HG03025 (cell line): Measurements from ENCODE around the gene MTMR10.

ENCODE experiments used
- ATAC-seq: cut with Tn5 transposase; IDR thresholded peaks from one replicate; pipeline ENCODE4 v1.9.1; 2021; ENCODE audit warnings: mild to moderate bottlenecking, moderate library complexity; ENCODE audit not compliant: unreplicated experiment, low FRiP score

Gene MTMR10

GRCh38 chr15:30922480-30923311, 68.7 kb downstream of the MTMR10 start:
- no peak for ATAC-seq

DNA sequence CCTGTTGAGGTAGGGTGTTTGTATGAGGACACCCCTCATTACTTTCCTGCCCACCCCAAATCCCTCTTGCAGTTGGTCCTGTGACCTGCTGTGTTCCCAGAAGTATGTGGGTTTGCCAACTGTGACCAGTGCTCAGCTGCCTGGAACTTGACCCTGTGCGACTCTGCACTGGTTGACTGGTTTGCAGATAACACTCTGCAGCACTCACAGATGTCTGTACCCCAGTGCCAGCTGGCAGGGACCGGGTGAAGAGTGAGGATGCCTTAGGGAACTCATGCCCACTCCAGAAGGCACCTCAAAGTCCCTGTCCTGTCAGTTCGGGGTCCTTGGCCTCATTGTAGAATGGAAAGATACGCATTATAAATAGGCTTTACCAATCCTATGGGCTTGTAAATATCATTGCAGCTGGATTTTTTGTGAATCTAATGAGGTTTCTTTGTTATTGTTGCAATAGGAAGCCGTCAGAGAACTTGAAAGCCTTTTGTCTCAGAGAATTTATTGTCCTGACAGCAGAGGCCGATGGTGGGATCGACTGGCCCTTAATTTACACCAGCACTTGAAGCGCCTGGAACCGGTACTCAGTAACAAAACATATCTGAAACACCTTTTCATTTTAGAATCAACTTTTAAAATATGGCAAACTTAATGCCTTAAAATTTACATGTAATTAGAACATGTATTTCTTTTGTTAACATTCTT, 69.5 kb downstream of the MTMR10 start:
- ATAC-seq, result no peak

- no peak for ATAC-seq
Observed at GRCh38 chr15:30921106-30921505, 70.3 kb downstream of the MTMR10 start.

- ATAC-seq, result no peak
Observed at GRCh38 chr15:30919877-30920550, 71.4 kb downstream of the MTMR10 start.

GRCh38 chr15:30918366-30918765, 73.1 kb downstream of the MTMR10 start:
- no peak for ATAC-seq

DNA sequence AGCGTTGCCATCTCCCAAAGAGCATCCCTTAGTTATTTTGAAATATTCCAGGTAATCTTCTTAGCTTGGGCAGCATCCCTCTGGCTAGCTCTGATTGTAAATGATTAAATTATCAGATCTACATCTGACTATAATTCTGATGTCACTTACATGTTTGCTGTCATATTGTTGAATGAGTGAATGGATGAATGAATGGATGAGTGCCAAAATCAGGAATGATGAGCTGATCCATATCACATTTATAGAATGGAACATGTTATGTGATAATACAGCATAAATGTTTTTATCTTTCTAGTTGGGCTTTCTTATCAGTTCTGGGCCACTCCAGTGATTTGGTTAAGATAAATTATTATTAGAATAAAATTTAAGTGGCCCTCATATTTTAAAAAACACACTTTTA, 73.8 kb downstream of the MTMR10 start:
- ATAC-seq, result no peak

DNA sequence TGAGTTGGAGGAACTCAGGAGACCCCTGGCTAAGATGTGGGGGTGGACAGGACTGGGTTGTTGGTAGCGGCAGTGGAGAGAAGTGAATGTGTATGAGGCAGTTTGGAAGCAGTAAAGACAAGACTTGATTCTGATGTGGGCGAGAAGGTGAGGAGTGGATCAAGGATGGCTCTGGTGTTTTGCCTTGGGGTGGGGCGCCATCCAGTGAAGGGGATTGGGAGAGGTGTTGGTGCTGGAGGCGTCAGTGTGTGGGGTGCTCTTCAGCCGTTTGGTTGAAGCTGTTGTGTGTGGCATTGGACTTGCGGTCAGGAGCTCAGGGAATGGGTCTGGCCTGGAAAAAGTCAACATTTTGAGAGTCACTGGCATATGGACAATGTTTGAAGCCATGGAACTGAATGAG, 74.4 kb downstream of the MTMR10 start:
- no peak for ATAC-seq

DNA sequence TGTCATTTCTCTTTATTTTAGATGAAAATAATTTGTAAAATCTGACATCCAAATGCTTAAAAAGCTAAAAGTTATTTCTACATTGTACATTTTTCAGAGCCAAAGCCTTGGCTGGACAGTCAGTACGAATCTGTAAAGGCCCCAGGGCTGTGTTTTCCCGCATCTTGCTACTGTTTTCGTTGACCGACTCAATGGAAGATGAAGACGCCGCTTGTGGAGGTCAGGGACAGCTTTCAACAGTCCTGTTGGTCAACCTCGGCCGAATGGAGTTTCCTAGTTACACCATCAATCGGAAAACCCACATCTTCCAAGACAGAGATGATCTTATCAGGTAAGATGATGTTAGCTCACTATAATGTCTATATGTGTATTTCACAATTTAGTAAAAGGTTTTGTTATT, 77.7 kb downstream of the MTMR10 start:
- no peak for ATAC-seq

DNA sequence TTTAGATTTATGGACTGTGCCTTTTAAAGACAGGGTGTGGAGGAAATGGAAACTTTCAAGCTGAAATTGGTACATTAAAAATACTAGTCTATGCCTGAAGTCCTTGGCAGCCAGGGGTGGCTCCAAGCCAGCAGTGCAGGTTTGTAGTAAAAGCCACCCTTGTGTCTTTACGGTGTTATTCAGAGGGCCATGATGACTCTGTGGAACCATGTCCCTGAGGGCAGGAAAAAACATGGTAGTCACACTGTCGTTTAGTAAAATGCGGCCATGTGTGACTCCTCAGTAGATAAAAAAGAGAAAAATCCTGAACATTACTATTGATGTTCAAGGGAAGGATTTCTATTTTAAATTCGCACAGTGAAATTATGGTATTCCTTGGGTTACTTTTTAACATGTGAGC, 85.1 kb downstream of the MTMR10 start:
- ATAC-seq, result no peak

DNA sequence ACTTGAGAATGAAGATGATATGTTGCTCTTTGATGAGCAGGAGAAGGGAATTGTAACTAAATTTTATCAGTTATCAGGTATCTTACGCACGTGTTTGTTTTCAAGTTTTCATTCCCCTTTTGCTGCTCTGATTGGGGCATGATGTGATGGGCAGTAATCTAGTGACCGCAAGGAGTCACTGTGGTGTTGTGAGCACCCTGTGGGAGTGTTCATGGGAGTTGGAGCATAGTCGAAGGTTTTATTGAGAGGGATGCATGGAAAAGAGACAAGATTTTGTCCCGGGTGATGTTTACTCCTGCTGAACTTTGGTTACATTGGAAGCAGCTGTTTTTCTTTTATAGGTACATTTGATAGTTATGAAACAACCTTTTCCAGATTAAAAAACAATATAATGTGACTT, 85.6 kb downstream of the MTMR10 start:
- ATAC-seq, result no peak

- no peak for ATAC-seq
Observed at GRCh38 chr15:30904812-30905211, 86.6 kb downstream of the MTMR10 start.

DNA sequence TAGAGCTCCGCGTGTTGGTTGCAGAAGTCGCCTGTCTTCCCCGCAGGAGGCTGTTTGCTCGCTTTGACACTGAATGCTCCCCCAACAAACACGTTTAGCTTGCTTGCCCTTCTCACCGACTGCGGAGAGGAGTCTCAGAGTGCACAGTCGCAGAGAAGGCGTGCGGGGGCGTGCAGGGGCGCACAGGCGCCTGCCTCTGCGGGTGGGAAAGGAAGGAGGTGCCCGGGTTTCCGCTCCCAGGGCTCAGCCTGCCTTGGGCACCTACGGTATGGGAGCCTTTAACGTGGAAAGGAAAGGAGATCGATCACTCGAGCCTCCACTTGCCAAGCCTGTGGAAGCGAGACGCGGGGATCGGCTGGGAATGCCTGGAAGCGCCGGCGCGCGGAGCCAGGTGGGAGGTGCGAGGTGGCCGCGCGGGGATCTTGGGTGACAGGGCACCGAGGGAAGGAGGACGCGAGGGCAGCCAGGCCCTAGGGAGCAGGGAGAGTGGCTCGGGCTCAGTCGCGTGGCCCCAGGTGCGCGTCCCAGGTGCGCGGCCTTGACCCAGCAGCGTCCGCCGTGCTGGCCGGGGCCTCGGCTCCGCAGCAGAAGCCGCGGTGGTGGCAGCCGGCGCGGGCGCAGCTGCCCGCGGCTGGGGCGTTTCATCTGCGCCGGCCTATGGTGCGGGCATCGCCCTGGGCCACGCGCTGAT, 87.8 kb downstream of the MTMR10 start, which contains the start of gene FAN1:
TSS of gene FAN1 (plus strand) at position 419 of the 691 bp plus-strand sequence. CDS start 749 bp downstream, outside the sequence.
- ATAC-seq, result peak; percentile 86

DNA sequence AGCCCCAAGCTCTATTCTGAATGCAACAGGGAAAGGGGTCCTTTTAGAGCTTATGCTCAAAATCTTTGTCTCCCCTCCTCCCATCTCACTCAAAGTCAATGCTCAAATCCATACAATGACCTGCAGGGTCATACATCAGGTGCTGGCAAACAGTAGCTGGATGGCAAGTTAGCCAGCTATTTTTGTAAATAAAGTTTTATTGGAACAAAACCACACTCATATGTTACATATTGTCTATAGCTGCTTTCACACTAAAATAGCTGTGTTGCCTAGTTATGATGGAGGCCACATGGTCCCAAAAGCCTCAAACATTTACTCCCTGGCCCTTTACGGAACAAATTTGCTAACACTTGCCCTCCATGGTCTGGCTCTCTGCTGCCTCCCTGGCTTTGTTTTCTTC, 89.5 kb downstream of the MTMR10 start:
- ATAC-seq, result no peak

GRCh38 chr15:30896211-30896606, 95.2 kb downstream of the MTMR10 start:
- no peak for ATAC-seq

GRCh38 chr15:30895461-30896210, 95.8 kb downstream of the MTMR10 start:
- ATAC-seq, result no peak

GRCh38 chr15:30889196-30889595, 102.2 kb downstream of the MTMR10 start:
- ATAC-seq, result no peak
